H1 (cell line): ENCODE measurements around the gene ERFE. TPM values are rescaled to one million over a fixed set of nuclear protein-coding genes. Genes with fewer than 3 reads are reported as not detected.

Experiments
- CTCF ChIA-PET: fragments of 300-600 bp; sonication (Branson Sonifier 250); formaldehyde crosslinking; loops from one replicate; lab custom pipeline; 2021; ENCODE audit not compliant: partially characterized antibody; lab: Charles Lee
- POLR2A ChIA-PET: fragments of 300-600 bp; sonication (Branson Sonifier 250); formaldehyde crosslinking; loops from one replicate; lab custom pipeline; 2021; ENCODE audit warnings: inconsistent platforms; ENCODE audit not compliant: partially characterized antibody; lab: Charles Lee
- DNase-seq, 2 experiments: peaks; one replicate each; pipeline versions ENCODE4 v3.0.0 to v3.0.0-alpha.2; 2010 to 2022; ENCODE audit warnings: low spot score in 2 of 2, low read depth in 1 of 2, mixed read lengths in 1 of 2
- FAIRE-seq: peaks from 2 replicates; lab custom pipeline; 2011; peaks lifted over from hg19 to GRCh38; lab: Jason Lieb, UNC
- H2AFZ ChIP-seq: 2 replicates; pipeline ENCODE4 v1.8.1; 2012; ENCODE audit warnings: low read length, inconsistent platforms
- H2AK5ac ChIP-seq: 2 replicates; pipeline ENCODE4 v1.6.1; 2013; ENCODE audit warnings: low read depth, low read length
- H2BK120ac ChIP-seq: replicated peaks from 2 replicates; pipeline ENCODE3; 2013; ENCODE audit warnings: low read depth, low read length, inconsistent platforms
- H2BK12ac ChIP-seq: 2 replicates; pipeline ENCODE4 v1.6.1; 2013; ENCODE audit warnings: low read depth, low read length
- H2BK15ac ChIP-seq: 2 replicates; pipeline ENCODE4 v1.6.1; 2013; ENCODE audit warnings: low read length
- H2BK20ac ChIP-seq: 2 replicates; pipeline ENCODE4 v1.6.1; 2013; ENCODE audit warnings: low read length
- H2BK5ac ChIP-seq: 2 replicates; pipeline ENCODE4 v1.6.1; 2013; ENCODE audit warnings: low read depth, low read length
- H3K14ac ChIP-seq: 2 replicates; pipeline ENCODE4 v1.6.1; 2013; ENCODE audit warnings: inconsistent platforms; ENCODE audit not compliant: insufficient read length
- H3K18ac ChIP-seq: 2 replicates; pipeline ENCODE4 v1.6.1; 2013; ENCODE audit warnings: low read length; ENCODE audit errors: extremely low read depth
- H3K23ac ChIP-seq: 2 replicates; pipeline ENCODE4 v1.6.1; 2013; ENCODE audit warnings: inconsistent platforms; ENCODE audit not compliant: insufficient read length
- H3K23me2 ChIP-seq: 2 replicates; pipeline ENCODE4 v1.6.1; 2013; ENCODE audit warnings: low read depth, low read length
- H3K27ac ChIP-seq: 2 replicates; pipeline ENCODE4 v1.6.1; 2011; ENCODE audit warnings: low read depth, low read length, inconsistent platforms
- H3K27me3 ChIP-seq, 4 experiments: replicated peaks in 1 of 4; 1 replicate in 1 of 4; 2 replicates in 3 of 4; pipeline versions ENCODE4 v1.6.1 to v1.8.1; 2011 to 2013; ENCODE audit warnings: low read length in 3 of 4, mild to moderate bottlenecking in 3 of 4, inconsistent platforms in 2 of 4, mixed read lengths in 2 of 4, moderate library complexity in 1 of 4; ENCODE audit not compliant: control insufficient read depth in 3 of 4, insufficient read depth in 3 of 4; ENCODE audit errors: extremely low read depth in 1 of 4
- H3K36me3 ChIP-seq, 4 experiments: 2 replicates each; pipeline versions ENCODE4 v1.6.1 to v1.8.1; 2011 to 2013; ENCODE audit warnings: mild to moderate bottlenecking in 4 of 4, low read length in 3 of 4, moderate library complexity in 2 of 4, control low read depth in 1 of 4, inconsistent platforms in 1 of 4; ENCODE audit not compliant: insufficient read depth in 4 of 4, control insufficient read depth in 2 of 4
- H3K4ac ChIP-seq: replicated peaks from 2 replicates; pipeline ENCODE3; 2013; ENCODE audit warnings: low read length, low read depth, mixed read lengths, inconsistent platforms; ENCODE audit not compliant: insufficient read length
- H3K4me1 ChIP-seq, 4 experiments: replicated peaks in 1 of 4; 1 replicate in 1 of 4; 2 replicates in 3 of 4; pipeline versions ENCODE4 v1.6.1 to v1.8.1; 2011 to 2013; ENCODE audit warnings: low read length in 3 of 4, inconsistent platforms in 2 of 4, mixed read lengths in 1 of 4; ENCODE audit not compliant: insufficient read depth in 4 of 4, control insufficient read depth in 3 of 4
- H3K4me2 ChIP-seq, 2 experiments: 2 replicates each; pipeline versions ENCODE4 v1.6.1 to v1.8.1; 2011 to 2013; ENCODE audit warnings: low read depth in 2 of 2, low read length in 2 of 2, control low read depth in 1 of 2, inconsistent platforms in 1 of 2, mild to moderate bottlenecking in 1 of 2; ENCODE audit not compliant: insufficient read depth in 1 of 2
- H3K4me3 ChIP-seq, 4 experiments: fragments of 200-600, 300-600 bp in 1 of 4; sonication (generic), shearing (Covaris generic), sonication (Bioruptor Twin) in 1 of 4; 2 replicates each; pipeline versions ENCODE4 v1.5.1 to v1.8.1; 2011 to 2016; ENCODE audit warnings: low read length in 4 of 4, low read depth in 3 of 4, control low read depth in 2 of 4, inconsistent platforms in 2 of 4, mild to moderate bottlenecking in 2 of 4, mixed read lengths in 1 of 4, moderate library complexity in 1 of 4; ENCODE audit not compliant: insufficient read depth in 2 of 4; ENCODE audit errors: extremely low read depth in 1 of 4
- H3K56ac ChIP-seq: replicated peaks from 2 replicates; pipeline ENCODE3; 2013; ENCODE audit warnings: low read depth, mild to moderate bottlenecking, mixed read lengths, low read length, inconsistent platforms; ENCODE audit not compliant: insufficient read length
- H3K79me1 ChIP-seq: 2 replicates; pipeline ENCODE4 v1.6.1; 2013; ENCODE audit warnings: low read depth, low read length, control low read depth
- H3K79me2 ChIP-seq, 2 experiments: 2 replicates each; pipeline versions ENCODE4 v1.6.1 to v1.8.1; 2012 to 2013; ENCODE audit warnings: low read length in 2 of 2, mild to moderate bottlenecking in 2 of 2, inconsistent platforms in 1 of 2; ENCODE audit not compliant: insufficient read depth in 2 of 2, control insufficient read depth in 1 of 2
- H3K9ac ChIP-seq, 4 experiments: replicated peaks in 1 of 4; 1 replicate in 1 of 4; 2 replicates in 3 of 4; pipeline versions ENCODE4 v1.6.1 to v1.8.1; 2011 to 2013; ENCODE audit warnings: low read depth in 3 of 4, low read length in 3 of 4, control low read depth in 2 of 4, mild to moderate bottlenecking in 2 of 4, moderate library complexity in 2 of 4, inconsistent platforms in 1 of 4; ENCODE audit errors: extremely low read depth in 1 of 4
- H3K9me3 ChIP-seq, 2 experiments: 2 replicates each; pipeline versions ENCODE4 v1.6.1 to v1.8.1; 2012 to 2013; ENCODE audit warnings: mild to moderate bottlenecking in 2 of 2, moderate library complexity in 2 of 2, control low read depth in 1 of 2, inconsistent platforms in 1 of 2, low read depth in 1 of 2, low read length in 1 of 2, mixed read lengths in 1 of 2; ENCODE audit not compliant: insufficient read depth in 2 of 2
- H4K20me1 ChIP-seq, 2 experiments: replicated peaks in 1 of 2; 2 replicates each; pipeline versions ENCODE3 to v1.8.1; 2011 to 2013; ENCODE audit warnings: inconsistent platforms in 2 of 2, low read length in 2 of 2, mild to moderate bottlenecking in 1 of 2; ENCODE audit not compliant: insufficient read depth in 2 of 2, control insufficient read depth in 1 of 2
- H4K5ac ChIP-seq: 2 replicates; pipeline ENCODE4 v1.6.1; 2013; ENCODE audit warnings: low read length, low read depth, mixed read lengths, inconsistent platforms; ENCODE audit not compliant: insufficient read length
- H4K8ac ChIP-seq: 2 replicates; pipeline ENCODE4 v1.8.0; 2013; ENCODE audit warnings: mild to moderate bottlenecking, moderate library complexity, low read length, inconsistent platforms; ENCODE audit not compliant: insufficient read depth; ENCODE audit errors: extremely low read depth
- H4K91ac ChIP-seq: replicated peaks from 2 replicates; pipeline ENCODE3; 2013; ENCODE audit warnings: low read length, mixed read lengths, inconsistent platforms; ENCODE audit not compliant: insufficient read length
- GABPA ChIP-seq: IDR thresholded peaks from 2 replicates; pipeline ENCODE4 v1.6.1; 2011; ENCODE audit warnings: mild to moderate bottlenecking, low read length, moderate library complexity, borderline replicate concordance; ENCODE audit not compliant: insufficient read depth
- KDM5A ChIP-seq: fragments of 200-600 bp; IDR thresholded peaks from 2 replicates; pipeline ENCODE4 v1.7.1; 2012; ENCODE audit warnings: mild to moderate bottlenecking, low read length, inconsistent platforms, mixed read lengths
- SP2 ChIP-seq: IDR thresholded peaks from 2 replicates; pipeline ENCODE4 v1.6.1; 2012; ENCODE audit warnings: mild to moderate bottlenecking, low read length, inconsistent platforms
- TCF12 ChIP-seq: IDR thresholded peaks from 2 replicates; pipeline ENCODE4 v1.6.1; 2011; ENCODE audit warnings: low read depth, mild to moderate bottlenecking, low read length
- WGBS, 2 experiments: shearing (Covaris generic) in 1 of 2; methylation state at CpG; one replicate each; pipeline versions ENCODE4 v1.1.6 to v1.1.7; 2013 to 2015; ENCODE audit warnings: low lambda C conversion rate in 2 of 2, mixed read lengths in 2 of 2, inconsistent platforms in 1 of 2, low coverage in 1 of 2, missing lambda C conversion rate in 1 of 2; ENCODE audit not compliant: insufficient replicate concordance in 2 of 2, insufficient coverage in 1 of 2, insufficient read length in 1 of 2; ENCODE audit errors: extremely low coverage in 1 of 2, missing lambda C conversion rate in 1 of 2; 5-methylcytosine and 5-hydroxymethylcytosine counted together
- polyA plus RNA-seq, 7 experiments: library from polyadenylated mRNA; depleted of rRNA in 3 of 7; stranded (reverse) in 5 of 7; unstranded in 2 of 7; fragments of >200 nt in 5 of 7; fragments of 200-250 nt in 2 of 7; gene quantifications; 1 replicate in 5 of 7; 2 replicates in 1 of 7; 4 replicates in 1 of 7; pipeline versions ENCODE4 v1.2.1 to v1.2.3, GENCODE V29; 2011 to 2013; ENCODE audit warnings: missing spikeins in 2 of 7, mixed read lengths in 2 of 7
- total RNA-seq: library from RNA; stranded (reverse); fragmentation: NEBNext Ultra II Directional; extraction: Animal tissue kit (Norgen Biotek cat#: 25700); gene quantifications from 2 replicates; pipeline ENCODE4 v1.2.1, GENCODE V29; 2021

Gene ERFE
- total and polyA plus RNA-seq, 2 of the 8 experiments (the other 6 are each of a cell fraction or from before 2014, with no cell fraction given), result 2.5 to 3.6 TPM

GRCh38 chr2:238169048-238169707 lies 10.4 kb downstream of the ERFE start:
- Histone ChIP-seq H3K4me1 (no peaks in the 10 kb centered on the region), H2BK12ac (no peak overlapping the region), H2AFZ (no peak overlapping the region), H2BK20ac (no peak overlapping the region), H3K79me1 (no peaks in the 10 kb centered on the region; the same call in 1 of the 2 replicates), H3K14ac (no peak overlapping the region), H4K8ac (no peak overlapping the region), H3K4ac (no peak overlapping the region), H3K27ac (no peak overlapping the region), H3K4me2 (no peak overlapping the region), H4K5ac (no peak overlapping the region), H3K36me3 (peaks cover 2 to 26% (median 5%) of the 10 kb centered on the region in 4 experiments; a peak in 4 of 8 replicates), H3K9ac (no peak overlapping the region; a peak in 1 of 7 replicates), H2AK5ac (no peak overlapping the region), H2BK5ac (no peak overlapping the region), H3K23me2 (no peaks in the 10 kb centered on the region), H3K27me3 (peaks cover 1 to 9% (median 6%) of the 10 kb centered on the region in 4 experiments), H3K4me3 (no peak overlapping the region), H2BK120ac (no peak overlapping the region), H3K79me2 (no peaks in the 10 kb centered on the region), H3K56ac (no peak overlapping the region), H3K18ac (no peak overlapping the region), H4K91ac (no peak overlapping the region), H3K9me3 (no peaks in the 10 kb centered on the region), H2BK15ac (no peak overlapping the region), H4K20me1 (peaks cover 6 to 13% of the 10 kb centered on the region in 2 experiments), H3K23ac (no peak overlapping the region)
- 89% methylated on average over 6 of the region's 6 CpGs; no CpG with 5 or more reads in 1 of the 2 experiments for WGBS, 2 experiments
- POLR2A ChIA-PET, result interaction anchor here (0.9 kb wide), 1 partner anchor 86 kb away, joined by 3 read pairs; no protein-coding TSS in a partner anchor
- no peak for TF ChIP-seq GABPA
- no peak for TF ChIP-seq SP2
- no peak for TF ChIP-seq TCF12
- TF ChIP-seq KDM5A, result no peak
- CTCF ChIA-PET, result interaction anchor here (0.7 to 1.0 kb wide), 2 partner anchors 9 to 20 kb away, joined by 3 read pairs; no protein-coding TSS in a partner anchor
- no peak for FAIRE-seq
- no peak for DNase-seq
